Heart left ventricle (tissue), 13 donors: ENCODE results near the gene OR6C3.

Source experiments
- CTCF ChIP-seq, 12 donors: fragments of 200-600 bp; sonication (generic) in 4 of 12; IDR thresholded peaks; one replicate each; pipeline versions ENCODE4 v1.5.0 to v1.8.0; 2018 to 2022; ENCODE audit warnings: antibody characterized with exemption in 12 of 12, mild to moderate bottlenecking in 5 of 12
- POLR2A ChIP-seq, 2 donors: fragments of 450-650 bp; IDR thresholded peaks; one replicate each; pipeline ENCODE4 v1.6.1; 2017; ENCODE audit warnings: antibody characterized with exemption in 2 of 2, mild to moderate bottlenecking in 2 of 2, moderate library complexity in 2 of 2
- donor health status: ischemic (EF 13 %, LVEDD 7.1; RV severe dilation, severe dysfunction).
- donor health status: DM: no; HTN: yes; CAD: no.
- donor health status: DM: no; HTN: no; CAD: no.
- donor health status: ischemic (EF 25% LVEDD 6.9; RV normal size, moderate dysfunction).
- donor health status: ischemic (EF 25% LVEDD 5.7; RV mildly dilated, moderate dysfunction).
- donor health status: ischemic (EF 35%, LVEDD 5.7; RV mildly dilated, moderate dysfunction).
- donor health status: nonischemic (EF 11% LVEDD 7.7; RV severe dilation, severe dysfunction).
- donor health status: DM: yes; HTN: yes; CAD: no.
- donor health status: PGD.
- donor health status: ischemic (EF 29% LVEDD 5.4; RV normal size, mild dysfunction).
- donor health status: nonischemic (EF 23%, LVEDD 6.1; RV moderate dilation, normal function).

GRCh38 chr12:55314043-55314442 is 16.5 kb upstream of the OR6C3 start, which contains the start of gene OR6C1:
- TF ChIP-seq CTCF (IDR thresholded peaks at IDR 0.05) (no peak), POLR2A (IDR thresholded peaks at IDR 0.05) (no peak)
